Stomach (tissue), 4 donors: ENCODE measurements around the gene GNAS.

ENCODE experiments used
- CTCF ChIP-seq, 7 experiments: fragments of 450-650 bp in 4 of 7; fragments of 200-600 bp in 3 of 7; sonication (generic) in 3 of 7; IDR thresholded peaks; one replicate each; pipeline ENCODE4 v1.5.1; 2016 to 2019; ENCODE audit warnings: antibody characterized with exemption in 7 of 7, control low read depth in 2 of 7, mild to moderate bottlenecking in 1 of 7
- EP300 ChIP-seq: sonication (generic); formaldehyde crosslinking; IDR thresholded peaks from one replicate; pipeline ENCODE4 v1.6.1; 2017; ENCODE audit warnings: antibody characterized with exemption
- POLR2A ChIP-seq, 4 donors: fragments of 450-650 bp; IDR thresholded peaks; one replicate each; pipeline ENCODE4 v1.6.1; 2016; ENCODE audit warnings: antibody characterized with exemption in 4 of 4, control low read depth in 2 of 4, mild to moderate bottlenecking in 1 of 4, moderate library complexity in 1 of 4
- POLR2AphosphoS5 ChIP-seq, 3 donors: sonication (generic); formaldehyde crosslinking; IDR thresholded peaks; one replicate each; pipeline ENCODE4 v1.6.1; 2016; ENCODE audit warnings: antibody characterized with exemption in 3 of 3

GRCh38 chr20:58837717-58838116 is 14.8 kb upstream of the GNAS start:
- no peak for TF ChIP-seq POLR2A (IDR thresholded peaks at IDR 0.05)
- no peak for TF ChIP-seq CTCF (IDR thresholded peaks at IDR 0.05)
- no peak for TF ChIP-seq POLR2AphosphoS5 (IDR thresholded peaks at IDR 0.05)
- no peak for TF ChIP-seq EP300
